ENCODE measurements around the gene LDB2.

LDB2 gene

DNA sequence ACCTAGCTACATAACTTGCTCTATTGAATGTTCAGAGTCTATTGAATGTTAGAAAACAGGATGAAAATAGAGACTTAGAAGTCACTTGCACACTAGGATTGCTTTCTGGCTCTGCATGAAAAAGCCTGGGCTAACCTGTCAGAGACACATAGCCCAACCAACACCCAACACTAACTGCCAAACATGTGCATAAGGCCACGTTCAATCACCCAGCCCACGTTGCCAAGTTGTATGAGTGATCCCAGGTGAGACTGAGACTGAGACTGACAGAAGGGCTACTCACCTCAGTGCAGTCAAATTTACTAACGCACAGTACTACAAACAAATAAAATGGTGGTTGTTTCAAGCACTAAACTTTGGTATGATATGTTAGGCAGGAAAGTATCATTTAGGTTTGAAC, 61.0 kb downstream of the LDB2 start:
- no peak for DNase-seq

DNA sequence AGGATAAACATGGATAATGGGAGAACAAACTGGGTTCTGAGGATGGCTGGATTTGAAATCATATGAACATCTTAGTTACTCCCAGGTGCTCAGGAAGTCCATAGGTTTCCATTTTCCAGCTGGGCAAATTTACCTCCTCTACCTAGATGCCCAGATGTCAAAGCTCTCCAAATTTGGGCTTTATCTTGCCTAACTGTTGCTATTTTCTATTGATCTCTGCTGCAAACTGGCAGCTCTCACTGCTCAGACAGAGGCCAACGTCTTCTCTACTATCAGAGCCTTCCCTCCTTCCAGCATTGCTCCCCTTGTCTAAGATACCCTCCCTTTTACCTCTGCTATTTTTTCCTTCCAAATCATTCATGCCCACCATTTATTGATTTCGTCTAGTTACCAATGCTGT, 62.1 kb downstream of the LDB2 start:
- no peak for DNase-seq

DNA sequence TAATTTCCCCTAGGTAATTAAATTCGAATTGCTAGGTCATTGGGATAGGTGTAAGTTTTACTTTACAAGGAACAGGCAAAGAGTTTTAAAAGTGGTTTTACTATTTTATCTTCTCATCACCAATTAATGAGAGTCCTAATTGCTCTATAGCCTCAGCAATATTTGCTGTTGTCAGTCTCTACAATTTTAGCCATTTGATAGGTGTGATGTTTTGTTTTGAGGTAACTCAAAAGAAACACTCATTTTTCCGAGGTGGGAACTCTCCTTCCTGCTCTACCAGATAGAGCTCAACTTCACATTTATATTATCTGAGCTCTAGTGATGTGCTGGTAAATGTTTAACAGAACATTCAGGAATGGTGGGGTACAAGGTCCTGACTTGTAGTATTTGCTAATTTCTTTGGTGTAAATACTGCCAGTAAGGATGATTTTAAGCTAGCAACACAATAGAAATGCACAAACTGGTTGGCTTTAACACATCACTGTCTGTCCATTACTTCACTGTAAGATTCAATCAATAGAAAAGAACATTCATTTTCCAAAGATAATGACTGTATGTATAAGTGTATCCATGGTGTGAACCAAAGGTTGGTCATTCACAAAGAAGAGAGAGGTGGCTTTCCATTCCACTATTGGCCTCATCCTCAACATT, 62.7 kb downstream of the LDB2 start:
- DNase-seq = no peak

DNA sequence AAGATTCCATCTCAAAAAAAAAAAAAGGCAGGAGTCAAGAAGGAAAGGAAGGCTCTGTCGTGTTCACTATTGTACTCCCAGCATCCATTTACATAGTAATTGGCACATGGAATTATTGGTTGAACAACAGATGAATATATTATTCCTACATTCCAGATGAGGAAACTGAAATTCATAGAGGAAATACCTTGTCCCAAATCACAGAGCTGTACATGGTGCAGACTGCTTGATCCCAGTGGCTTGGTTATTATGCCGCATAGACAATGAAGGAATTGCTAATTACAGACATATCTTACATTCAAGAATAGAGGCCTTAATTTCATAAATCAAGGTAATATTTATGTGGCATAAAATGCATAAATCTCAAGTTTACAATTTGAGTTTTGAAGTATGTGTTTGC, 63.6 kb downstream of the LDB2 start:
- no peak for DNase-seq

DNA sequence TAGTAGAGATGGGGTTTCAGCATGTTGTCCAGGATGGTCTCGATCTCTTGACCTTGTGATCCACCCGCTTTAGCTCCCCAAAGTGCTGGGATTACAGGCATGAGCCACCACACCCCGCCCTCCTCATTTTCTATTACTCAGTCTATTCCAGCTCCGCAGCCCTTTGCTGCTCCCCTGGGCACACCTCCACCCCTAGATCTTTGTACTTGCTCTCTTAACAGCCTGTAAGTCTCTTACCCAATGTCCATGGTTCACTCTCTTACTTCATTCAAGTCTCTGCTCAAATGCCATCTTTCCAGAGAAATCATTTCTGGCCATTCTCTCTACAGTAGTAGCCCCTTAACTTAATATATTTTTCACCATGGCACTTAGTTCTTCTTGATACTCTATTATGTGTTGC, 64.7 kb downstream of the LDB2 start:
- no peak for DNase-seq

DNA sequence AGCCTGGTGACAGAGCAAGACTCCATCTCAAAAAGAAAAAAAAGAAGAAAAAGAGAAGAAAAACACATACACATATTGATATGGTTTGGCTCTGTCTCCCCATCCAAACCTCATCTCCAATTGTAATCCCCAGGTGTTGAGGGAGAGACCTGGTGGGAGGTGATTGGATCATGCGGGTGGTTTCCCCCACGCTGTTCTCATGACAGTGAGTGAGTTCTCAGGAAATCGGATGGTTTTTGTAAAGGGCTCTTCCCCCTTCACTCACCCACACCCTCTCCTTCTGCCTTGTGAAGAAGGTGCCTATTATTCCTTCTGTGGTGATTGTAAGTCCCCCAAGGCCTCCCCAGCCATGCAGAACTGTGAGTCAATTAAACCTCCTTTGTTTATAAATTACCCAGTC, 68.4 kb downstream of the LDB2 start:
- no peak for DNase-seq

DNA sequence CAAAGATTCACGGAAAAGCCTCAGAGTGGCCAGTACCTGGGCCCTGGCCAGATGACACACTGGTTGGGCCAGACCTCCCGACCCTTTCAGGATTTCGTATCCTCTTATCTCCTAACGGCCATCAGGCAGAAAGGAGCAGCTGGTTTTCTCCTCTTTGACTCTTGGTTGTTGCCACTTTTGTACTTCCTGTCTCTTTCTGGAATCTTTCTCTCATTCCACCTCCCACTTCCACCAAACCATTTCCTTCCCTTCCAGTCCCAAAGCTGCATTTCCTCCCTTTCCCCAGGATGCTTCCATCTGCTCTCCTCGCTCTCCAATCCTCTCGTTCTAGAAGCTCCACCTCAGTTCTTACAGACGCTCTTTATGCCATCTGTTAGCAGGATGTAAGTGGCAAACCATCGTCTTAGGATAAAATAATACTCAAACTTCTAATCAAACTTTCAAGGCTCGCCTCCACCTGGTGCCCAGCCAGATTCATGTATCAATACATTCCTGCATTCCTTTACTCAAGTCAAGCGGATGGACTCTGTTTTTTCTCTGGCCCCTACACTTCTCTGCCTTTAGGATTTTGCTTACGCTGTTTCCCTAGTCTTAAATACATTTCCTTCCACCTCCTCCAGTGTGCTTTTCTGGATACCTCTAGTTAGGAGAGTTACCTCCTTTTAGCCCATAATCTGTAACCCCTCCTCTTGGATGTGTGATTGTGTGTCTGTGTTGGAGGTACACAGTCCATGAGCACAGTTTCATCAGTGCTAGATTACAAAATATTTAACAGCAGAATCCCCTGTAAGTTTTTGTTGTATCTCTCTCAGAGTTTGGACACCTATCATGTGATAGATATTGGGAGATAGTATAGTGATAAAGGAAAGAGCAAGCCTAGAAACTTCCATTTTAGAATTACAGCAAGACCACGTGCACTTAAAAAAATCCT, 70.4 kb downstream of the LDB2 start:
- DNase-seq = no peak

DNA sequence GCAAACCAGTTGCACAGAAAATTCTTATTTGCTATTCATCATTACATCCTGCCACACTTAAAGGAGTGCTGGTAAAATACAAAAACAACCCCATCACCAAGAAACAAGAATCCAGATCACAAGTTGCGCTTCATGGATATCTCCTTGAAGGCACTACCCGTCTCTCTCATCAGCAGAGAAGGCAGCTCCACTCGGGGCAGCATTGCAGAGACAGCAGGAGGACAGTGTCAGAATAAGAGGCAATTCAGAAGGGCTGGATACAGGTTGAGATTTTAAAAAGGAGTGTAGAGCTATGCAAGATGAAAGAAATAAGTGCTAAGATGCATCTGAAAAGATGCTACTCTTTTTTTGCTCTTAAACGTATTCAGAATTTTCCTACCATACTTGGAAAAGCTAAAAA, 71.4 kb downstream of the LDB2 start:
- no peak for DNase-seq

DNA sequence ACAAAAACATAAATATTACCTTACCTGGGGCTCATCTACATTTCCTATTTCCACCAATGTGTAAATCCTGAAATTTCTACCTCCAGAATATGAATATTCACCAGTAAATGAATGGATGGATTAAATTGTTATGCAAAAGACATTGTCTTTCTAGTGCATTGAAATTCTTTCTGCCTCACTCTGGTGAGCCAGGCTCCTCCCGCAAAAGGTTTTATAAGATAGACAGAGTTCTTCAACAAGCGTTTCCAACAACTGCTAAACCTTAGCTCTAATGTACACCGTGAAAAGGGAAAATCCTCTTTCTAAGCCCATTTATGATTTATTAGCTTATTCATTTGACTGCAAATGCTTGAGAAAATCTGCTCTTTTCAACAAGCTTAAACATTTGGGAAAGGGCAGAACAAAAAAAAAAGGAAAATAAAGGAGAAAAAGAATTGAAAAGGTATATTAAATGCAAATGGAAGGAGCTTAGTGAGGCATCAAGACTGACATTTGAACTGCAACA, 72.0 kb downstream of the LDB2 start:
- DNase-seq = no peak

DNA sequence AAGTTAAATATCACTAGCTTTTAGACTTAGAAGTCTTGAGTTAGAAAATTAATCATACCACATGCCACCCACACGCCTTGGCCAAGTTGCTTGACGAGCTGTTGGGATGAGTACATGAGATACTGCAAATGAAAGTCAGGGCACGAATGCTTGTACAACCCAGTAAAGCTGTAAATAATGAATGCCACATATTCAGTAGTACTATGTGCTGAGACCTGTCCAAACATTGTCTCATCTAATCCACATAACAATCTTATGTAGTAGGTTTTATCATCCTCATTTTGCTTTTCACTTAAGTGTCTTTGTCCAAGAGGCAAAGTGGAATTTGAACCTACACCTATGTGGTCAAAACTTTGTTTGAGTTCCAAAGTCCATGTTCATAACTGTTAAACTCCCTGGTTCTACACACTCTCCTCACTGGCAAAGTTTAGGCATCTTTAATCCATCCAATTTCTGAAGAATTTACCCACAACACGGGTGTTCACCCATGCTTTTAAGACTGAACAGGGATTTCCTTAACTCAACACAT, 74.1 kb downstream of the LDB2 start:
- no peak for DNase-seq

DNA sequence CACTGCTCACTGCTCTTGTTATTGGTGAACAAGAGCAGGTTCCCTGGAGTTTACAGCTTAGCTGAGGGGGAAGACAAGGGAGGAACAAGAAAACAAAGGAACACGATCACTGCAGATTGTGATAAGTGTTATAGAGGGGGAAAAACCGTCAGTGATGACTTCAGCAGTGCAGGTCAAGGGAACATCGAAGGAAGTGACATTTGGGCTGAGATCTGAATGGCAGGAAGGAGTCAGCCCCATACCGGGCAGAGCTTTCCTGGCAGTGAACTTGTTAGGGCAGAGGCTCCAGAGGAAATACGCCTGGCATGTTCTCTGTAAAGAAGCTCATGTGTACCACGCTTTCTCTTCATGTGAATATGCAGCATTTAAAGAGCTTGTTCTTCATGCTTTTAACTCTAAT, 78.1 kb downstream of the LDB2 start:
- no peak for DNase-seq

DNA sequence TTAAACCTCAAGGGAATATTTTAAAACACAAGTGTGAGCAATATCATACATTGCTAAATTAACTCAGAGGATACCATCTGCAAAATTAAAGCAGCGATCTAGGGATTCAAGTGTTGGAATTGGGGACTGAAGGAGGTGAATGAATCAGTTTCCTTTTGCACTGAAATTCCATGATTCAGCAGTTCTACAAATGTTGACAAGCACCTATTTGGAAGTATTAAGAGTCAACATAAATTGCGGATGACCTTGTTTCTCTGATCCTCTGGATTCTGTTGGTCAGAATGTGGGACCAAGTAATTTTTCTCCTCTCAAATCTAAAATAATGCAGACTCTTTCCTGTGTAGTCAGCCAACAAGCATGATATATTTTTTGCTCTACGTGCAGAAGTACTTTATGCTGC, 78.8 kb downstream of the LDB2 start:
- no peak for DNase-seq

DNA sequence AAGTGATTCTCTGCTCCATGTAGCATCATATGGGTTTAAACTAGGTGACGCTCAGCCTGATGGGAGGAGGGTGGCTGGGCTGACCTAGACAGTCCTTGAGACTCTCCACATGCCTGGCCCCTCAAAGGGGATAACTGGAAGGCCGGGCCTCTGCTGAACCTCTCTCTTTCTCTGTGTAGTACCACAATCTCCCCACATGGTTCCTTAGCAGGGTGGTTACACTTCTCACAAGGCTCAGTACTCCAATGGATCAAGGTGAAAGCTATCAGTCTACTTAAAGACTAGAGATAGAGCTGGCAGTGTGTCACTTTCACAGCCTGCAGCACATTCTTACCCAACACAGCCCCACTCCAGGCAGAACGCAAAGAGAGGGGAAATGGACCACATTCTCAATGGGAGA, 80.4 kb downstream of the LDB2 start:
- DNase-seq = no peak

DNA sequence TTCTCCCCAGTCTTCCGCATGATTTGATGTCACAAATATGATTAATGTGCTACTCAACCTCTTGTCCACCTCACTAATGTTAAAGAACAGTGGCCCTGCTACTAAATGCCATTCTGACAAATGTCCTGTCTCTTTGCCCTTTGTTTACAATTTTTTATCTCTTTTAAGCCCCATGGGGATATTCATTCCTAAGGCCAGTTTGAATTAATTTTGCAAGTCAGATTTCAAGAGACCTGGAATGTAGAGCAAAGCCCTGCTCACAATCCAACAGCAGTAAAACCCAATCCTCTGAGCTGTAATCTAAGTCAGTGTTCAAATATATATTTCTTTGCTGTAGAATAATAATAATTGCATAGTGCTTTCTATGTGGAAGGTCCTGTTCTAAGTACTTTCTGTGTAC, 81.2 kb downstream of the LDB2 start:
- no peak for DNase-seq

DNA sequence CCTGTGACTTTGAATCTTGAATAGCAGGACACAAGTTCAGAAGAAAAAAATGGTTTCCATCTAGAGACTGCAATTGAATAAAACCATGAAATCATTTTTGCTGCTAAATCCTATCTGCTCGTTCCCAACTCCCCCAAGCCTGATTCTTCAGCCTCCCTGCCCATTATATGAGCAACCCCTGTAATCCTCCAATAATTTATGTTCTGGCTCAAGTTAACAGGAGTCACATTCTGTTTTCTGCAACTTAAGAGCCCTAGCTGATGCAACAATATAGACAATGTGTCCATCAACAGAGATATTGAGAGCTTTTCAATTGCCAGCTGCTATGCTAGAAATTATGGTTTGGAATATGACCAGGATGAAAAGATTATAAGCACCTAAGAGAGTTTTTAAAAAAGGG, 84.1 kb downstream of the LDB2 start:
- no peak for DNase-seq

DNA sequence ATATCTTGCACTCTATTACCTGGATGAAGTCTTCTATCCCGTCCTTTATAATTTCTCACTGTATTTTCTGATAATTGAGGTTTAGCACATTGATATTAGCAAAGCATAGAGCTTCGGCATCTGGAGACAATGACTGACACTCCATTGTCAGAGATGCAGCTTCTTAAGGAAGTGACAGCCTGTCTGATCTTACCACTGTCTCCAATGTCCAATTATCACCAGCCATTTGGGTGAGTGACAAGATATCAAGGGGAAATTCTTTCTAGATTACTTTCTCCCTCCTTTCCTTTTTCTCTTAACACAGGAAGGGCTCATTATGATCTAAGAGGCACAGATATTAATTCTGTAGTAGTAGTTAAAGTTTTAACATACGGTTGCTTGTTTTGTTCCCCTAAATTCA, 86.4 kb downstream of the LDB2 start:
- DNase-seq = no peak

DNA sequence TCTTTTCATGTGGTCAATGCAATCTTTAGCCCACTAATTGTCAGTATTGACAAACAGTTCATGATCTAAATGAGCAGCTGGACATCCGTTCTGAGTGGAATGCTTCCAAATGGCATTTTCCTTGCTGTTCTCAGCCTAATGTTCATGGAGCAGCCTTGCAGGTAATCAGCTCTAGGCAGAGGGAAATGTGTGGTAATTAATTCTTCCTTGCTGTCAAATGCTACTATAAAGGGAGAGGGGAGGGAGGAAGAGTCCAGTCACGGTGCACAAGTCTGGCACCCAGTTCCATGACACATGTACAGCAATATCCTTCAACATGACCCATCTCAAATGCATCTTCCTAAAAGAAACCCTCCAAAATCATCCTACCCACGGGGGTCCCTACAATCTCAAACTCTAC, 88.5 kb downstream of the LDB2 start:
- DNase-seq = no peak

DNA sequence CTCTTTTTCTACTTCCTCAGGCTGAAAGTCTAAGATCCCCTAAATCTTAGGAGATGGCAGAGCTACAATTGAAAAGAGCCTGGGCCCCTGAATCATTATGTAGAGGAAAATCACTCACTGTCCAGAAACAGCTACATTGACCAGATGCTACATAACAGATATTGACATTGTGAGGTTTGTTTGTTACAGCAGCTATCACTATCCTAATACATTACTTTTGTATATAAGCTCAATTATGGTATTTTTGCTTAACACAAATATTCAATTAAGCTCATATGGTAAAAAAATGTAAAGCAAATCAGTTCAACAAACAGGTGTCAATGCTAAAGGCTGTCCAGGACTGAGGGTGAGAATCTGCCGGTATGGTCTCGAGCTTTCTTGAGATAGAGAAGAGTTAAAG, 89.4 kb downstream of the LDB2 start:
- DNase-seq = no peak

DNA sequence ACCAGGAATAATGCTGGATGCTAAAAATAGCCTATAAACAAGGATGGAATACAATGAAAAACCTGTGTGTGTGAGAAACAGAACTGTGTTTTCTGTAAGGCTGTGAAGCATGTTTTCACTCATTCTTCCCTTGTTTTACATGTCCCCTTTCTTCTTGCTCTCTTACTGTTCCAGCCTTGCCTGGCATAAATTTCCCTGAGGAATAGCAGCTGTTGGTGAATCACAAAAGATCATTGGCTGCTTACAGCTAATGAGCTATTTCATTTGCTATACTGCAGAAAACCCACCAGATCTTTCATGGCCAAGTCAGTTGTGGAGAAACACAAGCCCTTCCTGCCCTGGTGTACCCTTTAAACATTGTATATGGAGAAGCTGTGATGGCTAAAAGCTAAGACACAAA, 91.1 kb downstream of the LDB2 start:
- DNase-seq = no peak

DNA sequence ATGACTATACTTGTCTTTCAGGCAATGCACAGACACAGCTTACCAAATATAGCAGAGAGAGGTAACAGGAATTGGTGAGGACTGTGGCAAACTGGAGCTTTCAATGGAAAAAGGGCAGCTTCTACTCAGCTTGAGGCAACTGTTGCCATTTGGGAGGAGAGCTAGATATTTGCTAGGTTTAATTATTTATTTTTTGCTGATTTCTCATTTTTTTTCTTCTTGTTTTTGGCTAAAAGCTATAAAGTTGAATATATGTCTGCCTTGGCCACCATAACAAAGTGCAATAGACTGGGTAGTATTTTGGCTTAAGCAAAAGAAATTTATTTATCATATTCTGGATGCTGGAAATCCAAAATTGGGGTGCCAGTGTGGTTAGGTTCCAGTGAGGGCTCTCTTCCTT, 93.9 kb downstream of the LDB2 start:
- no peak for DNase-seq

DNA sequence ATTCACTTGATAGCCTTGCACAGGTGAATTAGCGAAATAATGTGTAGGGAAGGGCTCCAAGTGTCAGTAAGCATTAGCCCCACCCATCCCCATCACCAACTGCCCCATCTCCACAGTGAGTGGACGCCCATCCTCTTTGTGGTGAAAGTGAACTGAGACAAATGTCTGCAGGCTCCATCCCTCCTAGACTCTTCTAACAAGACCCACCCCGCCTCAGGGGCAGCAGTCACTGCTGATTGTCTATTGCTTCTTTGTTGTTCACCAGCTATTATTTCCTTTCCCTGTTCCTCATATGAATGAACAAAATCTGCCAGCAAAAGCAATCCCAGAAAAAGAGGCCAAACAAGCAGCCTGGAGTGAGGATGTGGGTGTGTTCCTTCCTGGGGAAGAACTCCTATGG, 96.4 kb downstream of the LDB2 start:
- DNase-seq = no peak

DNA sequence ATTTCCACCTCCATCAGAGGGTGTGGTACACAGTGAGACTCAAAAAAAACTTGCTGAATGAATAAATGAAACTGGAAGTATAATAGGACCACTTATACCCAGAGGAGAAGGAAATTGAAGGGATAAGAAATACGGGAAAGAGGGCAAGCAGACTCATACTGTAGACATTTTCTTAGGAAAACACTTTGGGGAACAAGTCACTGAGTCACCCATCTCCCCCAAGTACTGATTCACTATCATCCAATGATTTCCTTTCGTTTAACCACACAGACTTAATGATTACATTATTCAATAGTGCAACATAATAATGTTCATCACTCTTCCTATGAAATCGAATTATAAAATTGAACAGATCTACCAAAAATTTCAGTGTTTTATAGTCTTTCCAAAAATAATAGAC, 97.1 kb downstream of the LDB2 start:
- DNase-seq = no peak

DNA sequence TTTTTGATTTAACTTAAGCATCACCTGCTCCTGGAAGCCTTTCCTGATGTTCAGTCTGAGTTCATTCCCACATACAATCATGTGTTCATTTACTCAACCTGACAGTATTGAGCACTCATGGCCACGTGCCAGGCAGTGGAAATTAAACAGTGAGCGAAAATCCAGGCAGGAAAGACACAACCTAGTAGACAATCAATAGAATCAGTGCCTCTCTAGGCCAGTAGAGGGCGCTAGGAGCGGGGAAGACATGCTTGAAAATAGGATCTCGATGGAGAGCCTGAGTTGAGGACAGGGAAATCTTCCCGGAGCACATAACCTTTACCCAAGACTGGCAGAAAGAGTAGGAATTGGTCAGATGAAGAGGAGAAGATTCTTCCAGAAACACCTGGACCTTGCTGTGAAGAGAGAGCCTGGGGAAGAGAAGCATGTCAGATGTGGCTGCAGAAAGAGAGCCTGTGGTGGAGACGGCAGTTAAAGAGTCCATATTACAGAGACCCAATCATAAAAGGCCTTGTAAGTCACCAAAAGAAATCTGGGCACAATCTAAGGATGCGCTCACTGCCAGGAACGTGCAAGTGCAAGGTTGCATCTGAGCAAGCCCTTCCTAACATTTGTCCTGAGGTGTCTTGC, 103.5 kb downstream of the LDB2 start:
- DNase-seq = peak; percentile 40

DNA sequence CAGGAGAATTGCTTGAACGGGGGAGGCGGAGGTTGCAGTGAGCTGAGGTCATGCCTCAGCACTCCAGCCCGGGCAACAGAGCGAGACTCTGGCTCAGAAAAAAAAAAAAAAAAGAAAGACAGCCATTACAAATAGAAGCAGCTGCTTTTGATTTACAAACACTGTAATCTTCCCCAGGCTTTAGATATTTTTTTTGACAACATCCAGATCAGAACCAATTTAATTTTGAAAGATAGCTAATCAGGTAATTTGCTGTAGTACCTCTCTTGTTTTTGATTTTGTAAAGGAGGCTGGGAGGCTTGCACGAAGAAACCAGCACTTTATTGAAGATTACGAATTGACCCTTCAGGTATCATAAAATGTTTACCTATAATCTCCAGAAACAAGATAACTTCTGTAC, 107.0 kb downstream of the LDB2 start:
- no peak for DNase-seq

Measured in inflammatory macrophage treated with lipopolysaccharide for 4 hours (primary cell).